K562 treated with DMSO at 1 percent for 48 hours (cell line): Measurements from ENCODE around the gene NPAS1. TPM values are rescaled to one million over a fixed set of nuclear protein-coding genes. Genes with fewer than 3 reads are reported as not detected.

ENCODE experiments used
- total RNA-seq: library from RNA; unstranded; fragments of 300-600 nt; gene quantifications from 2 replicates; pipeline ENCODE4 v1.2.3, GENCODE V29; 2022; ENCODE audit warnings: low replicate concordance; ENCODE audit errors: extremely low read depth

Gene NPAS1, protein sequence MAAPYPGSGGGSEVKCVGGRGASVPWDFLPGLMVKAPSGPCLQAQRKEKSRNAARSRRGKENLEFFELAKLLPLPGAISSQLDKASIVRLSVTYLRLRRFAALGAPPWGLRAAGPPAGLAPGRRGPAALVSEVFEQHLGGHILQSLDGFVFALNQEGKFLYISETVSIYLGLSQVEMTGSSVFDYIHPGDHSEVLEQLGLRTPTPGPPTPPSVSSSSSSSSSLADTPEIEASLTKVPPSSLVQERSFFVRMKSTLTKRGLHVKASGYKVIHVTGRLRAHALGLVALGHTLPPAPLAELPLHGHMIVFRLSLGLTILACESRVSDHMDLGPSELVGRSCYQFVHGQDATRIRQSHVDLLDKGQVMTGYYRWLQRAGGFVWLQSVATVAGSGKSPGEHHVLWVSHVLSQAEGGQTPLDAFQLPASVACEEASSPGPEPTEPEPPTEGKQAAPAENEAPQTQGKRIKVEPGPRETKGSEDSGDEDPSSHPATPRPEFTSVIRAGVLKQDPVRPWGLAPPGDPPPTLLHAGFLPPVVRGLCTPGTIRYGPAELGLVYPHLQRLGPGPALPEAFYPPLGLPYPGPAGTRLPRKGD
- not detected in 2 replicates for total RNA-seq

GRCh38 chr19:47019431-47020041, at the start of gene NPAS1:
Gene NPAS1 (plus strand): TSS chr19:47019837. CDS start chr19:47021048, 1,211 bp downstream.

Other genes with a start within 250 kb of the NPAS1 start
- 457 TPM in 1 of 2 replicates, not detected in the other for gene SLC1A5, start 231.2 kb upstream of the NPAS1 start, total RNA-seq
- gene AP2S1, start 169.0 kb upstream of the NPAS1 start, total RNA-seq, result not detected in 2 replicates
- not detected in 2 replicates for gene ARHGAP35, start 158.8 kb upstream of the NPAS1 start, total RNA-seq
- not detected in 2 replicates for gene TMEM160, start 28.8 kb downstream of the NPAS1 start, total RNA-seq
- gene ZC3H4, start 93.9 kb downstream of the NPAS1 start, total RNA-seq, result not detected in 2 replicates
- 220 TPM in 1 of 2 replicates, not detected in the other for gene SAE1, start 111.0 kb downstream of the NPAS1 start, total RNA-seq
- gene BBC3, start 211.4 kb downstream of the NPAS1 start, total RNA-seq, result not detected in 2 replicates
- gene CCDC9, start 236.7 kb downstream of the NPAS1 start, total RNA-seq, result not detected in 2 replicates